DOHH2 (cell line): Measurements from ENCODE around the gene MRPL11.

Experiments
- H3F3A ChIP-seq: fragments of 200-600 bp; sonication (generic), shearing (Covaris generic); 2 replicates; pipeline ENCODE4 v1.6.0; 2016; ENCODE audit warnings: antibody characterized with exemption, mild to moderate bottlenecking; ENCODE audit not compliant: control insufficient read depth, insufficient read depth
- H3K27ac ChIP-seq: fragments of 200-600 bp; sonication (generic); 2 replicates; pipeline ENCODE4 v1.5.1; 2014; ENCODE audit warnings: low read depth, mild to moderate bottlenecking, low read length, moderate library complexity
- H3K27me3 ChIP-seq: fragments of 200-600 bp; sonication (generic); 2 replicates; pipeline ENCODE4 v1.6.1; 2014; ENCODE audit warnings: mild to moderate bottlenecking, low read length, mixed read lengths; ENCODE audit not compliant: control insufficient read depth
- H3K36me3 ChIP-seq: fragments of 200-600 bp; sonication (generic); 2 replicates; pipeline ENCODE4 v1.6.1; 2014; ENCODE audit warnings: mild to moderate bottlenecking, low read length, moderate library complexity, mixed read lengths; ENCODE audit not compliant: control insufficient read depth
- H3K4me1 ChIP-seq: fragments of 200-600 bp; sonication (generic); 2 replicates; pipeline ENCODE4 v1.6.1; 2014; ENCODE audit warnings: mild to moderate bottlenecking, low read length, mixed read lengths; ENCODE audit not compliant: control insufficient read depth
- H3K4me2 ChIP-seq: fragments of 200-600 bp; sonication (generic); 2 replicates; pipeline ENCODE4 v1.6.0; 2014; ENCODE audit warnings: mild to moderate bottlenecking, low read length, moderate library complexity
- H3K4me3 ChIP-seq: fragments of 200-600 bp; sonication (generic); 2 replicates; pipeline ENCODE4 v1.5.1; 2014; ENCODE audit warnings: mild to moderate bottlenecking, low read length, mixed read lengths
- H3K79me2 ChIP-seq: fragments of 200-600 bp; sonication (generic); 2 replicates; pipeline ENCODE4 v1.6.1; 2014; ENCODE audit warnings: mild to moderate bottlenecking, low read length, mixed read lengths; ENCODE audit not compliant: control insufficient read depth
- H3K9me2 ChIP-seq: fragments of 200-600 bp; sonication (generic); replicated peaks from 2 replicates; pipeline ENCODE4 v1.6.1; 2014; ENCODE audit warnings: mild to moderate bottlenecking, low read length, mixed read lengths; ENCODE audit not compliant: control insufficient read depth
- H3K9me3 ChIP-seq: fragments of 200-600 bp; sonication (generic); 2 replicates; pipeline ENCODE4 v1.6.1; 2014; ENCODE audit warnings: antibody characterized with exemption, low read length, mixed read lengths; ENCODE audit not compliant: control insufficient read depth, insufficient read depth
- H4K20me1 ChIP-seq: fragments of 200-600 bp; sonication (generic); 2 replicates; pipeline ENCODE4 v1.6.0; 2014; ENCODE audit warnings: low read depth, mild to moderate bottlenecking, antibody characterized with exemption, low read length, moderate library complexity; ENCODE audit not compliant: control insufficient read depth, insufficient read depth
- CTCF ChIP-seq: fragments of 200-600 bp; sonication (generic); IDR thresholded peaks from one replicate; pipeline ENCODE4 v1.5.1; 2014; ENCODE audit warnings: antibody characterized with exemption, mild to moderate bottlenecking, low read depth, low read length; ENCODE audit not compliant: poor library complexity, severe bottlenecking
- EZH2phosphoT487 ChIP-seq: fragments of 200-600 bp; sonication (generic); IDR thresholded peaks from 2 replicates; pipeline ENCODE4 v1.6.1; 2017; ENCODE audit warnings: borderline replicate concordance, mild to moderate bottlenecking, antibody characterized with exemption, low read length, moderate library complexity, mixed read lengths

Gene MRPL11

DNA sequence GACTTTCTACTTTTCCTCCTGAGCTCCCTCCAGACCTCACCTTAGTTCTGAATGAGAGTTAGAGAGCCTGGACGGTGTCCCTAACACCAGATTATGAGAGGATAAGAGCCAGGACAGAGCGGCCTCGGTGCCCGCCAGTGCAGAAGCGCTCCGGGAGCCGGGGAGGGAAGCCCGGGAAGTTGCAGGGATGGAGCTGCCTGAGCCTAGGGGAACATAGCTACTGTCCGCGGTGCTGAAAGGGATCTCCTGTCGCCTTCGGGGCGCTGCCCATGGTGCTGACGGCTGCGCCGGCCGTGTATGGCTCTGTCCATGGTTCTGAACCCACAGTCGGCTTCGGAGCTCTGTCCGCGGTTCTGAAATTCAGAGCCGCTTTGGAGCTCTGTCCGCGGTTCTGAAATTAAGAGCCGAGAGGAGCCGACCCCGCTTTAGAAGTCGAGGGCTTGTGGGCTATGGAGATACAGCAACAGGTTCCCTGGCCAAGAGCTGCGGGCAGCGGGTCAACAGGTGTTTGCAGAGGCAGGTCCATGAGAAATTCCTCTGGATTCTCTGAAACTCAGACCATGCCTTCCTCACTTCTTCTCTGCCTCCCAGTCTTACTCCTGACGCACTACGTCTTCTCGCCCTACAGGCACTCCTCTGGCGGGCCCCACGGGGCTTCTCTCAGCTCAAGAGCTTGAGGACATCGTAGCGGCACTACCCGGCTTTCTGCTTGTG lies 17.0 kb downstream of the MRPL11 start:
- Histone ChIP-seq H4K20me1 (no peaks in the 10 kb centered on the region), H3K79me2 (no peaks in the 10 kb centered on the region), H3F3A (no peaks in the 10 kb centered on the region), H3K4me1 (no peaks in the 10 kb centered on the region), H3K4me2 (no peak overlapping the region), H3K9me3 (no peaks in the 10 kb centered on the region), H3K4me3 (no peak overlapping the region), H3K9me2 (no peaks in the 10 kb centered on the region), H3K27me3 (peaks cover 18% of the 10 kb centered on the region), H3K27ac (no peak overlapping the region), H3K36me3 (no peaks in the 10 kb centered on the region)
- TF ChIP-seq EZH2phosphoT487 (no peak), CTCF (no peak)

GRCh38 chr11:66420671-66421476 lies 17.8 kb downstream of the MRPL11 start, which contains the start of gene NPAS4:
TSS of gene NPAS4 (plus strand) at chr11:66421035. CDS start at chr11:66421180, 145 bp downstream.
- H3K4me3 ChIP-seq, result no peak within 1 kb of the TSS
- no peaks in the 10 kb centered on the region for H3K9me2 ChIP-seq

DNA sequence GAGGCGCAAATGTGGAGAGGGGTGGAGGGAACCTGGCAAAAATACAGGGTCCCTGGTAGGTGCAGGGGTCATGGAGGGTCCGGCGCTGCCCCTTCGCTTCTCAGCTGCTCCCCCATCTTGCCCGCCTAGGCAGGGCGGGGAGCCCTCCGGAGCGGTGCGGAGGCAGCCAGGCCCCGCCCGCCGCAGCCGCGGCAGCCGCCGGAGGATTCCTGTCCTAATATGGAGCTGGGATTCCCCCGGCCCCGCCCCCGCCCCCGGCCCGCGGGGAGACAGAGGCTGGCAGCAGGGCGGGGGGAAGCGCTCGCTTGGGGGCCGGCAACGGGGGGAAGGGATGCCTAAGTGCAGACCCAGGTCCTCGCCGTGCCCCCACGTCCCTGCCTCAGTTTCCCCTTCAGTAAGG lies 18.8 kb downstream of the MRPL11 start:
- no peak overlapping the region for H3K4me3 ChIP-seq
- H3F3A ChIP-seq, result no peaks in the 10 kb centered on the region
- TF ChIP-seq EZH2phosphoT487, result no peak
- no peak for TF ChIP-seq CTCF
- H3K27me3 ChIP-seq, result peaks cover 34% of the 10 kb centered on the region
- H3K27ac ChIP-seq, result no peak overlapping the region
- H3K79me2 ChIP-seq, result no peaks in the 10 kb centered on the region
- H3K4me2 ChIP-seq, result no peak overlapping the region
- no peaks in the 10 kb centered on the region for H3K4me1 ChIP-seq
- no peaks in the 10 kb centered on the region for H4K20me1 ChIP-seq
- H3K9me3 ChIP-seq, result no peaks in the 10 kb centered on the region
- no peaks in the 10 kb centered on the region for H3K9me2 ChIP-seq
- H3K36me3 ChIP-seq, result no peaks in the 10 kb centered on the region

More at GRCh38 chr11:66420671-66421476, 17.8 kb downstream of the MRPL11 start, which contains the start of gene NPAS4:
- peaks cover 24% of the 10 kb centered on the region for H3K27me3 ChIP-seq
- TF ChIP-seq CTCF (no peak), EZH2phosphoT487 (no peak)
- no peak within 1 kb of the TSS for H3K27ac ChIP-seq
- H3K79me2 ChIP-seq, result no peaks in the 10 kb centered on the region
- no peaks in the 10 kb centered on the region for H3K9me3 ChIP-seq
- H4K20me1 ChIP-seq, result no peaks in the 10 kb centered on the region
- no peak within 1 kb of the TSS for H3K4me2 ChIP-seq
- H3K36me3 ChIP-seq, result no peaks in the 10 kb centered on the region
- H3K4me1 ChIP-seq, result no peaks in the 10 kb centered on the region
- no peaks in the 10 kb centered on the region for H3F3A ChIP-seq
